HG03196 (cell line): ENCODE data around the gene LRP2.
"Not testable (repeated sequence)": the region's sequence is repeated elsewhere in the genome, so short reads cannot be mapped to it uniquely, and the experiment has no call there.

Source experiments
- ATAC-seq: cut with Tn5 transposase; IDR thresholded peaks from one replicate; pipeline ENCODE4 v1.9.1; 2021; ENCODE audit not compliant: unreplicated experiment

The LRP2 gene

DNA sequence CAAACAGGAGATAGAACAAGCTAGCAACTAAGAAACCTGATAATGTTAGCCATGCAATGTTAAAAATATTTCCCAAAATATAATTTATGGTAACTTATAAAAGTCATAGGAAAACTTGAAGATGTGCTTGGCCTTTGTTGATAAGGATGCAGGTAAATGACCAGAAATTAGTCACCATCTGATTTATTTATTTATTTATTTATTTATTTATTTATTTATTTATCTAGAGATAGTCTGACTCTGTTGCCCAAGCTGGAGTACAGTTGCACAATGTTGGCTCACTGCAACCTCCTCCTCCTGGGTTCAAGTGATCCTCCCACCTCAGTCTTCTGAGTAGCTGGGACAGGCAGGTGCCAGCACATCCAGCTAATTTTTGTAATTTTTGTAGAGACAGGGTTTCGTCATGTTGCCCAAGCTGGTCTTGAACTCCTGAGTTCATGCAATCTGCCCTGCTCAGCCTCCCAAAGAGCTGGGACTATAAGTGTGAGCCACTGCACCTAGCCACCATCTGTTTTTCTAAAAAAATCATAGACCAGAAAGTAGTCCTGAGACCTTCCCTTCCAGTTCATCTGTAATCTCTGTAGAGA is 183.4 kb downstream of the LRP2 start:
- no peak for ATAC-seq

- ATAC-seq = no peak
Measured at GRCh38 chr2:169178364-169178763, 184.0 kb downstream of the LRP2 start.

GRCh38 chr2:169175112-169175511 is 187.2 kb downstream of the LRP2 start:
- no peak for ATAC-seq

DNA sequence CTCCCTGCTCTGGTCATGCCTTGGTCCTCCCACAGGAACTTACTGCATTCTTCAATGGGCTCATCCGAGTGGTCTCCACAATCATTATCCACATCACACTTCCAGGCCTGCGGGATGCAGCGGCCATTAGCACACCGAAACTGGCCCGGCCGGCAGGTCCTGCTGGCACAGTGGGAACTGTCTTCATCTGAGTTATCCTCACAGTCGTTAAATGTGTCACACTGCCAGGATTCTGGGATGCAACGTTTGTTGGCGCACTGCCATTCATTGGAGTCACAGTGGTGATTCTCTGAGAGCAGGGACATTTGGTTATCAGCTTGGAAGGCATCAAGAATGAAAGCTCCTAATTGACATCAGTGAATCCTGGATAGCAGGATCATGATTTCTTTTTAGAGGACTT is 188.5 kb downstream of the LRP2 start:
- no peak for ATAC-seq

- ATAC-seq = no peak
Measured at GRCh38 chr2:169172914-169173313, 189.4 kb downstream of the LRP2 start.

- ATAC-seq = no peak
Measured at GRCh38 chr2:169172151-169172735, 190.1 kb downstream of the LRP2 start.

- ATAC-seq = no peak
Measured at GRCh38 chr2:169165791-169166190, 196.5 kb downstream of the LRP2 start.

GRCh38 chr2:169164311-169164710 is 198.0 kb downstream of the LRP2 start:
- no peak for ATAC-seq

- ATAC-seq = no peak
Measured at GRCh38 chr2:169162613-169163012, 199.7 kb downstream of the LRP2 start.

DNA sequence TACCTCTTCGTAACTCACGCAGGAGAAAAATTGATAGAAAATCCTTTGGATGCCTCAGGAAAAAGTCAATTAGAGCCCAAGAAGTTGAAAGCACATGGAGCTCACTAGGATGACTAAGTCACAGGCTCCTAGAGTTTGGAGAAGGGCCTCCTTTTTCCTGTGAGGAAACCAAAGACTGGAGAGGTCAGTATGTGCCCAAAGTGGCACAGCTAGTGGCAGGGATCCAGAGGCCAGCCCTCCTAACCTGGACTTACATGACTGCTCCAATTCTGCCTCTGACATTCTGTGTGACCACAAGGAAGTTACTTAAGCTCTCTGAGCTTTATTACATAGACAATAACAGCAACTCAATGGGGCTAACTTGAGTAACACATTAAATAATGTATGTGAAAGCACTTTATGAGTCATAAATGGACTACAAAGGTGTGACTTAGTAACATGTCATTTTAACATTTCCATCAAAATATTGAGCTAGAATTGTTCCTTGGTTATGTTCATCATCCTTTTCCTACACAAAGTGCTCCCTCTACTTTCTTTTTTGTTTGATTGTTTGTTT is 201.3 kb downstream of the LRP2 start:
- ATAC-seq = no peak

DNA sequence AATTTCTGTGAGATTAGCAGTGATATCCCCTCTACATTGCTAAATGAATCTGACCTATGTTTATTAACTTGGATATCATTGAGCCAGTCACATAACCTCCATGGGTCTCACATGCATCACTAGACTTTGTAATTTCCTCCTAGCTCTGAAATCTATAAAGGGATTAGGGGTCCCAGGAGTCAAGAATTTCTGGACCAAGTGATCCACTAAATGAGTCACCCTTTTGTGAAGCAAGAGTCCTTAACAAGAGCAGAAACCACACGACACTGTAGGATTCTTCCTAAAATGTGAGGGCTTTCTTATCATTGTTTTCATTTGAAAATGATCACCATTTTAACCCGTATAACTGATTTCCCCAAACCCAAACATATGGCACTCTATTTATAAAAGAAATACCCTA is 202.6 kb downstream of the LRP2 start:
- no peak for ATAC-seq

DNA sequence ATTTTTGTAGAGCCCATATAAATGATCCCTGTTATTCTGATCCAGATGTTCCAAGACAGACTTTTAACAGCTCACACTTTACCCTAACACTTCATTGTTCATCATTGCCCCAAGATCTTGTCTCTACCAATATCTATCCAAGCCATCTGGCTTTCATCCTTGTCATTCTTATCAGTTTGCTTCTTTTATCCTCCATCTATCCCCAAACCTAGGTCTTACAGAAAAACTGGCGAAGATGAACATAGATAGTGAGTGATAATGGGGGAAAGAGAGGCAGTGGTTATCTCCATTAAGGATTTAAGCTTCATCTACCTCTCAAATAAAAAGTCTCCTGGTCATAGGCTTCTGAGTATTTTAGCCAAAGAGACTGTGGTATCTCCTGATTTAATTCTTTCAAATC is 203.5 kb downstream of the LRP2 start:
- no peak for ATAC-seq

DNA sequence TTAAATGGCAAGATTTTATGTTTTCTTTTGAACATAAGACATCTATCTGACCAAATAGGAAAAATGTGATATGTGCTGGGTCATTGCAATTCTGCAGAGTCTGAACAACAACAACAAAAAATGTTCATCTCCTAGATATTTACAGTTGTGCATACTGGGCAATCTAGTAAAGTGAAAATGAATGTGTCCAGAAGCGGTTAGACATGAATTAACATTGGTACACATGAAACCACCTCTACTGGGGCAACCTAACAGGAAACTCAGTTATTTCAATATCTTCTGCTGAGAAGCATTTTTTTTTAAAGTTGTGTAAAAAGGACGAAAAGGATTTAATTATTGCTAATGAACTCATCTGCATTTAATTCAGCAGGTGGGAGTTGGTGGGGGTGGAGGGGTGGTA is 216.1 kb downstream of the LRP2 start:
- no peak for ATAC-seq

- ATAC-seq = no peak
Measured at GRCh38 chr2:169143998-169144397, 218.3 kb downstream of the LRP2 start.

DNA sequence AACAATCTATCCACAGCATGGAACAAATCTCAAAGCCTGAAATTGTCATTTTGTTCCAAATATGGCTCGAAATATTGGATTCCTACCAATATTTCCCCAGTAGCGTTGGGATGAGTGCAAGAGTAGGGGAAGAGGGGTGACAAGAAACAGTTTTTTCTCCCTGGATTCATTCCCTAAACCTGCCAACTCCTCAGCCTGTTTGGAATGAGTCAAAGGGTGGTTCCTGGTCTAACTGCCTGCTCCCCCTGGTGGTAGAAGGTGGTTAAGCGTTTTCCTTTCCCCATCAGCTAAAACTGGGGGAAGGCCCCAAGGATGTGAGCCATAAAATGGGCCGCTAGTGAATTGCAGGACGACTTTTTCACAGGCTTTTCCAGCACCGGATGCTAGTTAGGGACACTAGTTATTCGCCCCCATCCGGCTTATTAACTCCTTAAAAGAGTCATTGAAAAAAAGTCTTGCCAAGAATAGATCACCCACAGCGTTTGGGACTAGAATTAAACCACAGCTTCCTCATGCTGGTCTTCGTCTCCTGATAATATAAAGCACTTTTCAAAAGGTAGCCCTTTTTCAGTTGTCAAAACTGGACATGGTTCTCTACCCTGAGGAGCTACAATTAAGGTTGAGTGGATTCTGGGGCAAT is 220.5 kb downstream of the LRP2 start:
- no peak for ATAC-seq

DNA sequence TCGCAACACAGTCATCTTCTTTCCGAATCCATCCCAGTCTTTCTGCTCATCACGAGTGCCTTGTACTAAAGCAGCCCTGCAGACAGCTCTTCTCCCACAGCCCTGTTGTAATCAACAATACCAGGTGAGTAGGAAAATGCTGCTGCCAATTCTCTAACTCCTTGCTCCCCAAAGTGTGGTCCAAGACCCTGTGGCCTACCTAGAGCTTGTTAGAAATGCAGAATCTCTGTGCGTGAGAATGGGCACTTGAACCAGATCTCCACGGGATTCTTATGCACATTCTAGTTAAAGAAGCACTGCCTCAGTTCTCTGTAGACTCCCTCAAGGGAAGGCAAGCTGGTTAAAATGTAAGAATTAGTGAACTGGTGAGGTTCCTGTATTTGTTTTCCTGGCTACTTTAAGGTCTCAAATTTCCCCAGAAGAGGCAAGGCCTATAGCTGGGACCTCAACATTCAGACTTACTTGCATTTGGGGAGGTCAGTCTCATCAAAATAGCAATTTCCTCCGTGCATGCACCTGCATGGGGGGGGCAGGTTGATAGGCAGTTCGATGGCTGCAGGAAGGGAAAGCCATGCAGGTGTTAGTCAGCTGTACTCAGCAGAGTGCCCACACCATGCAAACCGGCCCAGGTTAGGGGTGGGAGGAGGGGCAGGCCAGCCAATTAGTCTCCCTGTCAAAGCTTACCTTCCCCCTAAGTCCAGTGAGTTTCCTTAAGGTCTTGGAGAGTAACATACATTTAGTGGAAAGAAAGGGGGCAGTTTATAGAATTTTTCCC is 222.2 kb downstream of the LRP2 start:
- ATAC-seq = no peak

GRCh38 chr2:169139145-169139544 is 223.2 kb downstream of the LRP2 start:
- ATAC-seq = no peak

DNA sequence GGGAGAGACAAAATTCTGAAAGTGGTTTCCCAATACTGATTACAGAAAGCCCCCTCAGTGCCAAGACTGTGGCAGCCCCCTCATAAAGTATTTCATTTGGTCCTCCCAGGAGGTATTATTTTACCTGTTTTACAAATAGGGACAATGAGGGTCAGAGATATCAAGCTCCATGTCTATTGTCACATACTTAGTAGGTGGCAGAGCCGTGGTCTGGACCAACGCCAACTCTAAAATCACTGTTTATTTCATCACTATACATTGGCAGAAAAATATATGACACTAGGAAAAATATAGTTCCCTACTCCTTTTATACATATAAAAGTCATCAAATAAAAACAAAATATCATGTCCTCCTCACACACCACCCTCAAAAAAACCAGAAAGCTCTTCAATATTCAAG is 224.4 kb downstream of the LRP2 start:
- no peak for ATAC-seq

DNA sequence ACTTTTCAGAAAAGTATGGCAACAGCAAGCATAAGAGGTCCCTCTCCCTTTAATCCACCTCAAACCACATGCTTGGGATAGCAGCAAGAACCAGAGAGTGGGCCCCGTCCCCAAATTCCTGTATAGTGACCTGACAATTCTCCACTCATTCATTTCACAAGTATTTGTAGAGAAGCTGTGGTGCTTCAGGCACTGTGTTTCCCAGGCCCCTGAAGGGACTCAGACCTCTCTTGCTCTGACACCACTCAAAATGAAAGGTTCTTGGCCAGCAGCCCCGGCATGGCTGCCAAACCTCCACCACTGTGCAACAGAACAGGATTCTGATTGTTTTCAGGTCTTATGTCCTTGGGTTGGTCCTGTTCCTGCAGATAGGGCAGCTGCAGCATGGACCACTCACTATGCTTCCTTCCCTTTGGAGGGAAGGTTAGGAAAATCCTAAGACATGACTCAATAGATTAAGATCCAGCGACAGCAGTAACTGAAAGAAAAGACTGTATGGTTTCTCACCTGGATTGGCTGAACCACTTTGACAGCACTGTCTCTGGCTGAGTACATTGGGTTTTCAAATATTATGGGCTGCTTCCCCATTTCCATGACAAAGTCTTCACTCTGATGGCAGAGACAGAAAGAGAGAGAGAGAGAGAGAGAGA is 225.3 kb downstream of the LRP2 start:
- ATAC-seq = no peak

- not testable (repeated sequence) for ATAC-seq
Measured at GRCh38 chr2:169136428-169136827, 225.9 kb downstream of the LRP2 start.

DNA sequence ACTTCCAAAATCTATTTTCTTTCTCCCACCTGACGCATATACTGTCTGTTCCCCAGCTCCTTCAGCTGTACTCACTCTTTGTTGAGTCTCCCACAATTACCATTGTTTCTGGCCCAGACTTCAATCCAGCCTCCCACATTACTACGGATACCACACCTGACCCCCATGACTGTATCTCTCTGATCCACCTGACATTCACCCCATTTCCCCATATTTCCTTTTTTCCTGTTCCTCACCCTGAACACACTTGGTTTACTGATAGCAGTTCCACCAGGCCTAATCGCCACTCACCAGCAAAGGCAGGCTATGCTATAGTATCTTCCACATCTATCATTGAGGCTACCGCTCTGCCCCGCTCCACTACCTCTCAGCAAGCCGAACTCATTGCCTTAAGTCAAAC is 228.1 kb downstream of the LRP2 start:
- not testable (repeated sequence) for ATAC-seq
